Measurements from ENCODE around the gene FYN.
A peak's percentile ranks its signal among the peaks of the same experiment; 100 is the strongest.
"Not testable (repeated sequence)": the region's sequence is repeated elsewhere in the genome, so short reads cannot be mapped to it uniquely, and the experiment has no call there.

FYN gene

DNA sequence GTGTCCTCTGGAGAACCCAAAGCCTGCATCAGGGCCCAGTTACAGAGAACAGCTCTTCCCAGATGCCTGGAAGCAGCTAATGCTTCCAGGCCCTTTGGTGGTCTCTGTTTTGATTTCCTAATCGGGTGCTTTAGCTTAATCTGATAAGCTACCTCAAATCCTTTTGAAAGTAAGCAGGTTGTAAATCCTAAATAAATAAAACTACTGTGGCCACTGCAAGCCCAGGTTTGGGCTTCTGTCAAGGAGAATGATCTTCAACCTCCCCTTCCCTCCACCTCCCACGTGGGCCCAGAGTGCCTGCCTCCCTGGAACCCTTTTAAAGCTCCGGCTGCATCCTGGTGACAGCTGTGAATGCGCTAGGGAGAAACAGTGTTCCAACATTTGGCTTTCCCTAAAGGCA lies 25.2 kb upstream of the FYN start:
- Mint-ChIP-seq H3K27ac (ENCODE audit: low read depth) (no peak overlapping the region), H3K4me1 (no peaks in the 10 kb centered on the region), H3K4me3 (no peak overlapping the region), H3K27me3 (no peaks in the 10 kb centered on the region), H3K36me3 (ENCODE audit: insufficient read depth) (no peaks in the 10 kb centered on the region), H3K9me3 (no peaks in the 10 kb centered on the region)
- ATAC-seq (replicated peaks; ENCODE audit: extremely low read depth, poor library complexity, severe bottlenecking) (no peak), DNase-seq (ENCODE audit: low spot score in 2 of 2) (no peak)

GRCh38 chr6:111894951-111895350 lies 21.7 kb upstream of the FYN start:
- H3K27ac Mint-ChIP-seq (ENCODE audit: low read depth) = no peak overlapping the region
- no peaks in the 10 kb centered on the region for H3K27me3 Mint-ChIP-seq
- DNase-seq (ENCODE audit: low spot score in 2 of 2) (no peak), ATAC-seq (replicated peaks; ENCODE audit: extremely low read depth, poor library complexity, severe bottlenecking) (no peak)
- H3K9me3 Mint-ChIP-seq = no peaks in the 10 kb centered on the region
- H3K4me1 Mint-ChIP-seq = no peaks in the 10 kb centered on the region
- H3K36me3 Mint-ChIP-seq (ENCODE audit: insufficient read depth) = no peaks in the 10 kb centered on the region
- H3K4me3 Mint-ChIP-seq = no peak overlapping the region

DNA sequence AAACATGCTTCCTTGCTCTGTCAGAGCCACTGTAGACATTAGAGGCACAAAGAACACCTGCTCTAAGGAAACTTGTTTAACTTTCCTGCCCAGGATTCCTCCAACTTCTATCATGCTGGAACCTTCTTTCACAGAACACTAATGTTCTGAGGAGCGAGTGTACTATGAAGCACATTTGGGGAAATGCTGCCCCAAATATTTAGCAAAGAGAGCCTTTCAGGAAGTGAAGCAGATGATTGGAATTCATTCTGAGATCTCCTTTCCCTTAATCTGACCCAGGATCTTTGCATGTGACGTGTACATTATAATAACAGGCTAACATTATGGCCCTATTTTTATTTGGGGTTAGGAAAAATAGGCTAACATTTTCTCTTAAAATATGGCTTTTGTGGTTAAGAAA lies 21.0 kb upstream of the FYN start:
- no peaks in the 10 kb centered on the region for H3K4me1 Mint-ChIP-seq
- no peaks in the 10 kb centered on the region for H3K36me3 Mint-ChIP-seq (ENCODE audit: insufficient read depth)
- H3K9me3 Mint-ChIP-seq = no peaks in the 10 kb centered on the region
- ATAC-seq (replicated peaks; ENCODE audit: extremely low read depth, poor library complexity, severe bottlenecking) = no peak
- no peaks in the 10 kb centered on the region for H3K27me3 Mint-ChIP-seq
- H3K27ac Mint-ChIP-seq (ENCODE audit: low read depth) = no peak overlapping the region
- H3K4me3 Mint-ChIP-seq = no peak overlapping the region
- no peak for DNase-seq (ENCODE audit: low spot score in 2 of 2)

DNA sequence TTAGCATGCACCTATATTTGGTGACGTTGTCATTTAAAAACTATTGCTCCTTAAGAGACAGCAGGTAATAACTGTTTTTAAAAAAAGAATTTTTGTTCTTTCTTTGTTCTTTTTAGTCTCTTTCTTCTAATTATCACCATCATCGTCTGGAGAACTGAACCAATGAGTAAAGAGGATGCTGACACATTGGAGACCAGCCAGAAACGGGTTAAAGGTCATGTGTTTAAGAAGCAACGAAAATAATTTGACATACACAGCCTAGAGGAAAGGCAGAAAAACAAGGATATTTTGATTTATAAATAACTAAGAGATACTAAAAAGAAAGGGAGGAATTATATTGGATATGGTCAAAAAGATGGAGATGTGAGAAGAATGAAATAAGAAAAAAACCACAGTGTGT lies 19.2 kb upstream of the FYN start:
- Mint-ChIP-seq H3K4me1 (no peaks in the 10 kb centered on the region), H3K27ac (ENCODE audit: low read depth) (no peak overlapping the region), H3K9me3 (no peaks in the 10 kb centered on the region), H3K36me3 (ENCODE audit: insufficient read depth) (no peaks in the 10 kb centered on the region), H3K4me3 (no peak overlapping the region), H3K27me3 (no peaks in the 10 kb centered on the region)
- DNase-seq (ENCODE audit: low spot score in 2 of 2) = no peak
- ATAC-seq (replicated peaks; ENCODE audit: extremely low read depth, poor library complexity, severe bottlenecking) = no peak

DNA sequence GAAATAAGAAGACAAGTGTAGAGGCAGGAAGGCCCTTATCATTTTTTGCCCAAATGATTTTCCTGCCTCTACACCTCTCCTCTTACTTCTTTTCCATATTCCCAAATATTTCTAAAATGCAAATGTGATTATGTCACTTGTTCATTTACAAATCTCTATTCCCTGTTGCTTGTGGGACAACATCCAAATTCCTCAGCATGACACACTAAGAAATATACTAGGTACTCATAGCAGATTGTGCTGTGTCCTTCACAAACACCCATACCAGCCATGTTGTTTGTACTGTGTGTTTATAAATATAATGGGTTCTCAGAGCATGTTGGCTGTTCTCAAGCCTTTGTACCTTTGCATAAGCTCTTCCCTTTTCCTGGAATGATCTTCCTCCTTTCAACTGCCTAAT lies 17.7 kb upstream of the FYN start:
- Mint-ChIP-seq H3K4me1 (no peaks in the 10 kb centered on the region), H3K4me3 (no peak overlapping the region), H3K36me3 (ENCODE audit: insufficient read depth) (no peaks in the 10 kb centered on the region), H3K27me3 (no peaks in the 10 kb centered on the region), H3K9me3 (no peaks in the 10 kb centered on the region), H3K27ac (ENCODE audit: low read depth) (no peak overlapping the region)
- ATAC-seq (replicated peaks; ENCODE audit: extremely low read depth, poor library complexity, severe bottlenecking) = no peak
- no peak for DNase-seq (ENCODE audit: low spot score in 2 of 2)

- H3K4me1 Mint-ChIP-seq = no peaks in the 10 kb centered on the region
- peaks cover 5% of the 10 kb centered on the region for H3K9me3 Mint-ChIP-seq
- ATAC-seq (replicated peaks; ENCODE audit: extremely low read depth, poor library complexity, severe bottlenecking) (no peak), DNase-seq (ENCODE audit: low spot score in 2 of 2) (no peak)
- no peaks in the 10 kb centered on the region for H3K36me3 Mint-ChIP-seq (ENCODE audit: insufficient read depth)
- H3K27ac Mint-ChIP-seq (ENCODE audit: low read depth) = no peak overlapping the region
- no peaks in the 10 kb centered on the region for H3K27me3 Mint-ChIP-seq
- no peak overlapping the region for H3K4me3 Mint-ChIP-seq
Observed at GRCh38 chr6:111888928-111889695, 15.9 kb upstream of the FYN start.

DNA sequence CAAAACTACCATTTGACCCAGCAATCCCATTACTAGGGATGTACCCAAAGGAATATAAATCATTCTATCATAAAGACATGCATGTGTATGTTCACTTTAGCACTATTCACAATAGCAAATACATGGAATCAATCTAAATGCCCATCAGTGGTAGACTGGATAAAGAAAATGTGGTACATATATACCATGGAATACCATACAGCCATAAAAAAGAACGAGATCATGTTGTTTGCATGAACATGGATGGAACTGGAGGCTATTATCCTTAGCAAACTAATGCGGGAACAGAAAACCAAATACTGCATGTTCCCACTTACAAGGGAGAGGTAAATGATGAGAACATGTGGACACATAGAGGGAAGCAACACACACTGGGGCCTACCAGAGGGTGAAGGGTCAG lies 13.5 kb upstream of the FYN start:
- not testable (repeated sequence) for H3K4me1 Mint-ChIP-seq; H3K9me3 Mint-ChIP-seq; DNase-seq (ENCODE audit: low spot score in 2 of 2); ATAC-seq (replicated peaks; ENCODE audit: extremely low read depth, poor library complexity, severe bottlenecking); H3K36me3 Mint-ChIP-seq (ENCODE audit: insufficient read depth); H3K27ac Mint-ChIP-seq (ENCODE audit: low read depth); H3K27me3 Mint-ChIP-seq; H3K4me3 Mint-ChIP-seq

- no peak overlapping the region for H3K4me3 Mint-ChIP-seq
- DNase-seq (ENCODE audit: low spot score in 2 of 2) (no peak), ATAC-seq (replicated peaks; ENCODE audit: extremely low read depth, poor library complexity, severe bottlenecking) (no peak)
- H3K36me3 Mint-ChIP-seq (ENCODE audit: insufficient read depth) = no peaks in the 10 kb centered on the region
- H3K4me1 Mint-ChIP-seq = no peaks in the 10 kb centered on the region
- H3K27ac Mint-ChIP-seq (ENCODE audit: low read depth) = no peak overlapping the region
- H3K9me3 Mint-ChIP-seq = peaks cover 5% of the 10 kb centered on the region
- H3K27me3 Mint-ChIP-seq = no peaks in the 10 kb centered on the region
Observed at GRCh38 chr6:111885373-111886027, 12.2 kb upstream of the FYN start.

DNA sequence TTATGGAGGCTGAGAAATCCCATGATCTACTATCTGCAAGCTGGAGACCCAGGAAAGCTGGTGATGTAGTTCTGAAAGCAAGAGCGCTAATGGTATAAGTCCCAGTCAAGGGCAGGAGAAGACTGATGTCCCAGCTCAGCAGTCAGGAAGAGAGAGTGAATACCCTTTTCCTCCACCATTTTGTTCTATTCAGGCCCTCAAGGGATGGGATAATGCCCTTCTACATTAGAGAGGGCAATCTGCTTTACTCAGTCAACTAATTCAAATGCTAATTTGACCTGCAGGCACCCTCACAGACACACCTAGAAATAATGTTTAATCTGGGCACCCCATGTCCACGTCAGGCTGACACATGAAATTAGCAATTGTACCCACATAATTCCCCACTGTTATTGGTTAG lies 10.8 kb upstream of the FYN start:
- Mint-ChIP-seq H3K4me1 (no peaks in the 10 kb centered on the region), H3K27ac (ENCODE audit: low read depth) (no peak overlapping the region), H3K4me3 (no peak overlapping the region), H3K27me3 (no peaks in the 10 kb centered on the region), H3K36me3 (ENCODE audit: insufficient read depth) (no peaks in the 10 kb centered on the region), H3K9me3 (peaks cover 5% of the 10 kb centered on the region)
- ATAC-seq (replicated peaks; ENCODE audit: extremely low read depth, poor library complexity, severe bottlenecking) (no peak), DNase-seq (ENCODE audit: low spot score in 2 of 2) (no peak)

GRCh38 chr6:111880181-111880888 lies 7.1 kb upstream of the FYN start:
- Mint-ChIP-seq H3K27me3 (no peaks in the 10 kb centered on the region), H3K36me3 (ENCODE audit: insufficient read depth) (peaks cover 1% of the 10 kb centered on the region), H3K27ac (ENCODE audit: low read depth) (no peak overlapping the region), H3K4me1 (no peaks in the 10 kb centered on the region), H3K4me3 (no peak overlapping the region), H3K9me3 (peaks cover under 1% of the 10 kb centered on the region)
- no peak for ATAC-seq (replicated peaks; ENCODE audit: extremely low read depth, poor library complexity, severe bottlenecking)
- no peak for DNase-seq (ENCODE audit: low spot score in 2 of 2)

DNA sequence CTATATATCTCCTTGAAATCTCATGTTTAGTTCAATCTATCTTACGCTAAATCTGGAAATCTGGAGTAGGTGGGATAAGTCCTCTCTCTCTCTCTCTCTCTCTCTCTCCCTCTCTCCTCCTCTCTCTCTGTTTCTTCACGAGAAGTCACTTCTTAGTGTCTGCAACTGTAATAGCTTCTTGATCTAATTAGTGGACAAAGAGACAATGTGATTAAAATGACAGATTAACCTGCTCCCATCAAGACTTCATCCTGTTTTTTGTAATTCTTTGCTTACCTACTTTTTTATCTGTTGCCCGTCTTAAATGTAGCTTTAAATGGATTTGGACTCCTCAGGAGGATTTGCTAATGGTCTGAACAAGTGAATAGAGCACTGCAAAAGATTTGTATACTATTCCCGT lies 2.5 kb upstream of the FYN start:
- Mint-ChIP-seq H3K27me3 (no peaks in the 10 kb centered on the region), H3K27ac (ENCODE audit: low read depth) (no peak overlapping the region), H3K9me3 (no peaks in the 10 kb centered on the region), H3K4me1 (peaks cover 15% of the 10 kb centered on the region), H3K4me3 (no peak overlapping the region), H3K36me3 (ENCODE audit: insufficient read depth) (peaks cover 17% of the 10 kb centered on the region)
- no peak for ATAC-seq (replicated peaks; ENCODE audit: extremely low read depth, poor library complexity, severe bottlenecking)
- DNase-seq (ENCODE audit: low spot score in 2 of 2) = no peak

DNA sequence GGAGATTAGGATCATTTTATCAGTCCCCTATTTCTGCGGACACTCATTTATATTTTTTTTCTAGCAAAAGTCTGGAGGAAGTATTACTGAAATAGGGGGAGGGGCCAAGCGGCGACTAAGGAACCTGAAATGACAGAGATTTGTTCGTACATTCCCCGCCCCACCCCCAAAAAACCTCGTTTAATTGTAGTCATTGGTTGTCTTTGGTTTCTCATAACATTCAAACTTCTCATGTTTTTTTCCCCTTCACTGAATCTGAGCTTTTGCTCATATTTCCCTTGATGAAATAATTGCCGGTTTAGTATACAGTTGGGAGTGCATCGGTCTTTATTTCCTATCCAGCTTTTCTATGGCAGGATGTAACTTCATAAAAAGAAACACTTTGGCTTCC lies 768 bp upstream of the FYN start:
- Mint-ChIP-seq H3K36me3 (ENCODE audit: insufficient read depth) (peaks cover 21% of the 10 kb centered on the region), H3K9me3 (no peaks in the 10 kb centered on the region), H3K4me3 (peak overlapping the region; percentile 88), H3K27me3 (no peaks in the 10 kb centered on the region), H3K27ac (ENCODE audit: low read depth) (peak overlapping the region; percentile 91), H3K4me1 (peaks cover 32% of the 10 kb centered on the region)
- no peak for DNase-seq (ENCODE audit: low spot score in 2 of 2)
- no peak for ATAC-seq (replicated peaks; ENCODE audit: extremely low read depth, poor library complexity, severe bottlenecking)

Data from central memory CD8-positive, alpha-beta T cell (primary cell).